GM12878 (cell line): ENCODE results near the gene GSTA3.

Experiments
- FOXK2 ChIP-seq: fragments of 450-650 bp; IDR thresholded peaks from 2 replicates; pipeline ENCODE4 v1.6.1; 2017; ENCODE audit warnings: mild to moderate bottlenecking, moderate library complexity
- POLR2A ChIP-seq: IDR thresholded peaks from 2 replicates; pipeline ENCODE4 v1.6.1; 2011; ENCODE audit warnings: low read depth, mild to moderate bottlenecking, low read length

DNA sequence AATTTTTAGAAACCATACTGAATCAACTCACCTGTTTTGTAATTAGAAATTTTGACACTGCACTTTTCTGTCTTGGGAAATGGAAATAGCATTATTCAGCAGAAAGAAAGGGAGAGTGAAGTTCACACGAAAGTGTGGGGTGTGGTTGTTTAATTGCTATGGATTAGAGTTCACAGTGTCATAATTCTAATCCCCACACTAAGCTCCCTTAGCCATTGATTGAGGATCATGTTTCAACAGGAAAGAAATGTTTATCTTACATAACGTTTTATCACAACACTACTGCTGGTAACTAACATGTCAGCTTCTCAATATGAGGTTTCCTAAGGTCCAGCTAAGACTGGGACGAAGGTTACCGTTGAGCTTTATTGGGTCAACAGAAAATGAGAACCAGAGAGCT lies 37.5 kb downstream of the GSTA3 start:
- TF ChIP-seq FOXK2 (no peak), POLR2A (no peak)
